KG1 (cell line): ENCODE data around the gene TLL2.

Experiments
- DNase-seq: peaks from one replicate; lab custom pipeline; 2025; lab: John Stamatoyannopoulos, UW

TLL2 gene

DNA sequence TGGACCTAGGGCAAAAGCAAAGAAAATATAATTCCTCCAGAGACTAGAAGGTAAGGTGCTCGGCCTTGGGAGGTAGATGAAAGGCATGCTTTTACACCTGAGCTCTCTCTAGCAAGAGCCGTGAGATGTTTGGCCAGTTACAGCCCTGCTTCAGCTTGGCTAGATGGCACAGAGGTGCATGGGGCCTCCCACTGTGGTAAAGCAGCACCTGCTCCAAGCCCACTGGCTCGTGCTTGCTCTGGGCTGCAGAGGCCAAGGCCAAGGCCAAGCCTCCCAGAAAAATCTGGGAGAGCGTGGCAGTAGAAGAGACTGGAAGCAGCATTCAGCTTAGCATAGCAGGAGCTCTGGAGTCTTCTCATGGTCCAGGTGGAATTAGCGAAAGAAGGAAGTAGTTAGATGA, 123.9 kb downstream of the TLL2 start:
- no peak for DNase-seq

DNA sequence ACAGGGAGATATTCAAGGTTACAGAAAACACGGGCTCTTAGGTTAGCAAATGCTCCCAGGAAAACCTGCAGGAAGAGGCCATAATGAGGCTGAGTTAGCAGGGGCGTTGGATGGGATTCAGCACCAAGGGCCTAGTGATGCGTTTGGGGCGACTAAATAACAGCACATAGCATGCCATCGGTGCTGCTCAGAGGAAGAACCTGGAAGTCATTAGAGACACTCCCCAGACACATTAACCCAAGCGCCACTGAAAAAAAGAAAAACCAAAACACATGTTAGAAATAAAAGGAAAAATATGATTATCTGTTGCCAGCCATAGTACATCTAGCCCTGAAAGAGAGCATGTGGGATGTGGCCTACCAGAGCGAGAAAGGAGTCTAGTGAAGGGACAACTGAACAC, 126.1 kb downstream of the TLL2 start:
- DNase-seq, result no peak

- DNase-seq, result no peak
Measured at GRCh38 chr10:96387161-96387560, 126.6 kb downstream of the TLL2 start.

- DNase-seq, result no peak
Measured at GRCh38 chr10:96384506-96384905, 129.2 kb downstream of the TLL2 start.

- no peak for DNase-seq
Measured at GRCh38 chr10:96380821-96381220, 132.9 kb downstream of the TLL2 start.

- no peak for DNase-seq
Measured at GRCh38 chr10:96379758-96380157, 134.0 kb downstream of the TLL2 start.

- no peak for DNase-seq
Measured at GRCh38 chr10:96378741-96379140, 135.0 kb downstream of the TLL2 start.

DNA sequence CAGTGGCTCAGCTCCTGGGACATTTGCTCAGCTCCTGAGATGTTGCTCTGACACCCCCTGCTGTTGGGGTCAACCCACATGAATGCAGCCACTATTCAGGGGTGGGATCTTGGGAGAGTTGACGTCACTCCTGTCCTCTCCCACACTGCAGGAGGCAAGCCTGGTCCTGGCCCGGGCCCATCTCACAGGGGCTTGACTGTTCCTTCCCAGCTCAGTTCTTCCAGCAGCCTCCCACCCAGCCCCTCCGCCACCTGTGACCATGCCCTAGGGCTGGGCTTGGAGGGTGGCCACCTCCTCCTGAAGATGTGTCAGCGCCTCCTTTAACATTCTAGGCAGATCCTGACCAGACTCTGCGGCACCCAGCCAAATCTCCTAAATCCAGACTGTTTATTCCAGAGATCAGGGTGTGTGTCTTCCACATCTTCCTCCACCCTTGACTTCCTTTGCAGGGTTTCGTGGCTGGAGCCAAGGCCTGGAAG, 135.9 kb downstream of the TLL2 start:
- no peak for DNase-seq

GRCh38 chr10:96376483-96376882, 137.2 kb downstream of the TLL2 start:
- no peak for DNase-seq

GRCh38 chr10:96374985-96375830, 138.5 kb downstream of the TLL2 start:
- peak; percentile 72 for DNase-seq

DNA sequence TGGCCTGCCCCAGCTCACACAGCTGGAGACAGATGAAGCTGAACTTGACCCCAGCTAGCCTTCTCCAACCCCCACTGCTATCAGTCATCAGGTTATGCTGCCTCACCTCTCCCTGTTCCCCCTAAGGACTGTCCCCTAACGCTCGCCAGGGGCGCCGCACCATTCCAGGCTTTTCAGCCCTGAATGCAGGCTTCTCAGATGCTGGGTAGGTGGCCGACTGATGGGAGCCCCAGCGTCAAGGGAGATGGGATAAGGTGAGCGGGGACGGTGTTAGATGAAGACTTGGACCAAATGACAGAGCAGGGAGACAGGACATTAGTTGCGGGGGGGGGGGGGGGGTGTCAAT, 139.1 kb downstream of the TLL2 start:
- DNase-seq, result no peak

- no peak for DNase-seq
Measured at GRCh38 chr10:96374004-96374403, 139.7 kb downstream of the TLL2 start.

GRCh38 chr10:96371356-96371755, 142.4 kb downstream of the TLL2 start:
- no peak for DNase-seq

- DNase-seq, result peak; percentile 37
Measured at GRCh38 chr10:96370584-96371157, 143.1 kb downstream of the TLL2 start.

GRCh38 chr10:96369890-96370583, 143.7 kb downstream of the TLL2 start:
- DNase-seq, result no peak

DNA sequence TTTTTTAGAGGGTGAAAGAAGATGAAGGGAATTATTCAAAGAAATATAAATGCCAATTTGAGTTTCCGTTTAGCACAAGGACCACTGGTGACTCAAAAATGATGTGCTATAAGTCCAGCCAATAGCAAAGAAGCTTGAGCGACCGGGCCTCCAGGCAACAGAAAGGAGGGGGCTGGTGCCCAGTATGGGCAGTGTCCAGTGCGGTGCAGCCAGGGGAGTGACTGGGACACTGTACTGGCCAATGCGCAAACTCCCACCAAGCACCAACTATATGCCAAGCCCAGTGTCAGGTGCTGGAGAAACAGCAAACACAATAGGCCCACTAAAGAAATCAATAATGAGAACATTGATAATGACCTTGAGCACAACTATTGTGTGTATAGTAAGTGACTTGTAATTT, 144.8 kb downstream of the TLL2 start:
- DNase-seq, result no peak

GRCh38 chr10:96367470-96367869, 146.3 kb downstream of the TLL2 start:
- no peak for DNase-seq

DNA sequence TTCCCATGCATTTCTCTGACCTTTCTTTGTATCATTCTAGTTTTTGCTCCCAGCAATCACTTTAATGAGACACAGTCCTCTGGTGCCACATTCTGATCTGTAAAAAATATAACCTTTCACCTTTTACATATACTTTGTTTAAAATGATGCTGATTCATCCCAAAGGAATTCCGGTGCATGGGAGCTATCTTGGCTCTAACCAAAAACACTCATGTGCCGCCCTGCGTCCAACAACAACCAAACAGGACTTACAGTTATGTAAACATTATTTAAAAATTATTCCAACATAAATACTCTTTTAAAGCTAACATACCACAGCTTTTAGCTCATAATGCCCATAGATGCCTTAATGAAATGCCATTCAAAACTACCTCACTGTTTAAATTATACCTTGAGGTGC, 147.2 kb downstream of the TLL2 start:
- DNase-seq, result no peak

- no peak for DNase-seq
Measured at GRCh38 chr10:96365571-96365970, 148.2 kb downstream of the TLL2 start.

GRCh38 chr10:96360766-96361165, 153.0 kb downstream of the TLL2 start:
- no peak for DNase-seq

GRCh38 chr10:96360331-96360730, 153.4 kb downstream of the TLL2 start:
- DNase-seq, result no peak

DNA sequence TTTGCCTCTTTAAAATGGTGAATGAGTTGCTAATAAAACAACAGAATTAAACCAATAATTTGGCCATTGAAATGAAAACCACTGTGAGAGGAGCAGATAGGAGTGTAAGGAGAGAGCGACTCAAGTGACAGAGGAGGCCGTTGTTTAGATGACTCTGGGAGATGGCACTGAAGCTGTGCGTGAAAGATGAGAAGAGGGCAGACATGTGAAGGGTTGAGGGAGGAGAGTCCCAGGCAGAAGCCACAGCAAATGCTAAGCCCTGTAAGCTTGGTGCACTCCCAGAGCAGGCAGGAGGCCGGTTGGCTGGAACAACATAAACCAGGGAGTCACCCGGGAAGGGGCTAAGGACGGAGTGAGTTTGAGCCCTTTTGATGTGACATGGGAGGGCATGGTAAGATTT, 154.1 kb downstream of the TLL2 start:
- no peak for DNase-seq

DNA sequence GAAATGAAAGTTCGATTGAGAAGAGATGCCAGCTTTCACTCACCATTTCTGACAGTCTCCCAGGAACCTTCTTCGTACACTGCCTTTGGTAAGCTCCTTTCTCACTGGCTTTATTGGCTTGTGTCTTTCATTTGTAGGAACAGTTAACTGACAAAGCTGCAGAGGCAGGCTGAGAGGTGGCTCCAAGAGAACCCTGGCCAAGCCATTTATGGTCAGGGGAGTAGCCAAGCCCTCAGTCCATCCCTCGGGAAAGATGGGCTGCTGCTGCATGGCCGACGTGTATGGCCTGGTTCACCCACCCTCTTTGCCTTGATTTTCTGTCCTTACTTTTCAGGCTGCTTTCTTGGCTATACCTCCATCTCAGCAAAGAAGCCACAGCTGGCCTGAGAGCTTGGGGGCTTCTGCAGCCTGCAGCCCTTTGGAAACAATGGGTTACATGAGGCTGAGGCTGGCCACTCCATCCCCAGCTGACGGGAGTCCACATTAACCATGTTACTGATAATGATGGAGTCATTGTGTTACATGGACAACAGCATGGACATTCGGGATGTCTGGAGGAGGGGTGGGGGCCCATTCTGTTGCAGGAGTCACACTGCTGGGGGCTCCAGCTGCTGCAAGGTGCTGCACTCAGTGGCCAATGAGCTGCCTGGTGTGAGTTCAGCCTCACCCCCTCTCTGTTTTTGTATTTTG, 154.7 kb downstream of the TLL2 start, which contains the start of gene OPALIN:
Gene OPALIN (minus strand): TSS at position 152 of the 690 bp plus-strand sequence. CDS start 106 bp downstream, at position 46.
- DNase-seq, result no peak
